NCI-H2107 treated with DMSO at 0.1 percent for 48 hours (cell line): ENCODE results near the gene POLR1E.

Source experiments
- DNase-seq: peaks from one replicate; lab custom pipeline; 2025; ENCODE audit not compliant: unreplicated experiment; lab: John Stamatoyannopoulos, UW

POLR1E gene

DNA sequence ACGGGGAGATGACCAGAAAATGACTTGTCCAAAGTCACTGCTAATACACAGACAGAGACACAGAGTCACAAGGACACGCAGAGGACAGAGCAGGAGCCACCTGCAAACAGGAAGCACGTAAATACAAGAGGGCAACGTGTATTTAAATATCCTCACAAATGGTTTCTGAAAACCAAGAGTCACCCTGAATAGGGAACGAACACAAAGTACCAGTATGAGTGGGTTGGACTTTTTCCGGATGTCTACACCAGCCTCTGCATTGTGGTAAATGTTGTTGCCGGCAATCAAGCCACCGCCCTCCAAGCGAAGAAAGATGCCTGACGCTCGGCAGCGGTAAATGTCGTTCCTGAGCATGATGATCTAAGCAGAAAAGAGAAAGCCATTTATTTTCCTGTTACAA lies 46.0 kb downstream of the POLR1E start:
- DNase-seq, result no peak

DNA sequence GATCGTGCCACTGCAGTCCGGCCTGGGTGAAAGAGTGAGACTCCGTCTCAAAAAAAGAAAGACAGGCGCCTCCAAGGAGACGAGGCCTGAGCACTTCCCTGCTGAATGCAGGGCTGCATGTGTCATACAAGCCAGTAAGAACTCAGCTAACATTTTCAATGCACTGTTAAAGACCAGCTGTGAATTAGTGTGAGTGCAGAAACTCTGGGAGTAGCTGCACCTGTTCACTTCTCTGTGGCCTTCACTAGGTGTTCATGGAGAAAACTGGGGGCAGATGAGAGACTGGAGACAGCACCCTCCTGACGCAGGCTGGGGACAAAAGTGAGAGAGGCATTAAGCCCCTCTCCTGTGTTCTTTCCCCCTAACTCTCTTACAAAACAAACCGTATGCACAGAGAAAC lies 48.7 kb downstream of the POLR1E start:
- no peak for DNase-seq

DNA sequence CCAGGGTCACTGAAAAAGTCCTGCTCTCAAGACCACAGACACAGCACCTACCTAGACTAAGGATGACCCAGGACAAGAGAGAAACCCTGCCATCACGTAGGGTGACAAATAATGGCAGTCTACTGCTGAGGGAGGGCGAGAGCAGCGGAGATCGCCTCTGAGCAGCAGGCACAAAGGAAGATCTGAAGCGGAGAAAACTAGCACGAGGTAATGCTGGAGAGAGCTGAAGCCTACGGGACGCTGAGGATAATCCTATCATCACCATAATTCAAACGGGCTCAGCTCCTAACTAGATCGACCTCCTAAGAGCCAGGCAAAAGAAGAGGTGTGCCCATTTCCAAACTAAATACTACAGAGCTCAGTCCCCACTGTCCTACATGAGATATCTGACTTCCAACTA lies 49.2 kb downstream of the POLR1E start:
- DNase-seq, result no peak

DNA sequence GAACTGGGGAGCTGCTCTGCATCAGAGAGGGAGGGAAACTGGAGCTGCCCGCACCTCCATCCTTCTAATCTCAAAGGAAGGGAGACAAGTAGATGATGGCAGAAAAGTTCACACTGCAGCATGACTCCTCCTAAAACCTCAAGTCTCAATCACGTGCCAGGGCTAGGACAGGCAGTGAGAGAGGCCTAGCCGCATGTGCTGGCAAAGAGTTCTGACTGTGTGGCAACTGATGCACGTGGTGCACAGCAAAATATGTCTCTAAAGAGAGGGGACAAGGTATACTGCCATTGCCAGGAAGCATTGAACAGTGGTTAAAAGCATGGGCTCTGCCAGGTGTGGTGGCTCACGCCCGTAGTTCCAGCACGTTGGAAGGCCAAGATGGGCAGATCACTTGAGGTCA lies 52.4 kb downstream of the POLR1E start:
- no peak for DNase-seq

DNA sequence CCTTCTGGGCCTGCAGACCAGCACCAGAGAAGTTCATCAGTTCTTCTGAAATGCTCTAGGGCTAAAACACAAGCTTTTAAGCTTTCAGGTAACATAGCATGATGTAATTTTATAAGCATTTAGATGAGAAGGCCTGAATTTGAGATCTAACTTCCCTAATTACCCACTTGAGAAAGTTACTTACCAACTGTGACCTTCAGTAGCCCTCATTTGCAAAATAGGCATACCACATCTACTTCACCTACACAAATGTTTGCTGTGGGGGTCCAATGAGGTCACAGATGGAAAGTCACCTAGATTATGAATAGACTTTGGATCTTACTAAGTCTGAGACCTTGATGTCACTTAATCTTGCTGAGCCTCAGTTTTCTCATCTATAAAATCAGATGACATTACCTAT lies 53.9 kb downstream of the POLR1E start:
- no peak for DNase-seq

DNA sequence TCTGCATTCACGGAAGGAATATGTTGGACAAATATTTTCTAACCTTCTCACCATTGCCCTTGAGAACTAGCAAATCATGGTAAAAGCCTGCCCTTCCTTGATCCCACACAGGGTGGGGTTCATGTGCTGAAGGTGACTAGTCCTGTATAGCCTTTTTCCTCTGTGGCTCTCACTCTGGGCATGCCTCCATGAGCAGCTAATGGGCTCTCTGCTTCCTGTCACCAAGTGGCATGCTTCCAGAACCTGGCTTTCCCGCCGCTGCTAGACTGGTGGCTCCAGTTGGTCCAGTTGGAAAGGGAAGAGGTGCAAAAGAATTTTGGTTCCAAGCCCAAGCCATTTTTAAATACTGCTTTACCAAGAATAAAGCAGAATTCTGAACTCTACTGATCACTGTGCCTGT lies 54.9 kb downstream of the POLR1E start:
- no peak for DNase-seq

DNA sequence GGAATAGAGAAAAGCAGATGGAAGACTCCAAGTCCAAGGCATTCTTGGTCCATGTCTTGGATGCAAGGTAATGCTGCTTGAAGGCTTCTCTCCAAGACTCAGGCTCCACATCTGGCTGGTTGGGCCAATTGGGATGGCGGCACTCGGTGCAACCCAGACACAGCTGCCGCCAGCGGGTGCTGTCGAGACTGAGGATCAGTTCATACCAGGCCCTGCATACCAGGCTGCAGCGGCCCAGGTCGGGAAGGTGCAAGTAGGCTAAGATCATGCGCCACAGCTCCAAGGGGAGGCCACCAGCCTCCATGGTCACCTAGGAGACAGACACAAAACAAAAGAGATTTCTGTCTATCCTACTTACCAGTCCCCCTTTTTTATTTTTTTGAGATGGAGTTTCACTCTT lies 55.7 kb downstream of the POLR1E start:
- DNase-seq, result no peak

DNA sequence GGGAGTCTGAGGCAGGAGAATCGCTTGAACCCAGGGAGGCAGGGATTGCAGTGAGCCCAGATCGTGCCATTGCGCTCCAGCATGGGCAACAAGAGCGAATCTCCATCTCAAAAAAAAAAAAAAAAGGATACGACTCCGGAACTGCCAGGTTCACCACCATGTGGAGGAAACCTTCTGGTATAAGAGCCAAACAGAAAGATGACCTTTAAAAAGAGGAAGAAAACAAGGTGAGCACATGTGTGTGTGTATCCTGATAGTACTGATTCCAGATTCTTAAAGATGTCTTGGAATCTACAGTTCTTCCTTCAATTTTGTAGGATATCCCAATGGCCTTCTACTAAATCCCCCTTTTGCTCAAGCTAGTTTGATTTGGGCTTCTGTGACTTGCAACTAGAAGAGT lies 56.7 kb downstream of the POLR1E start:
- DNase-seq, result no peak

DNA sequence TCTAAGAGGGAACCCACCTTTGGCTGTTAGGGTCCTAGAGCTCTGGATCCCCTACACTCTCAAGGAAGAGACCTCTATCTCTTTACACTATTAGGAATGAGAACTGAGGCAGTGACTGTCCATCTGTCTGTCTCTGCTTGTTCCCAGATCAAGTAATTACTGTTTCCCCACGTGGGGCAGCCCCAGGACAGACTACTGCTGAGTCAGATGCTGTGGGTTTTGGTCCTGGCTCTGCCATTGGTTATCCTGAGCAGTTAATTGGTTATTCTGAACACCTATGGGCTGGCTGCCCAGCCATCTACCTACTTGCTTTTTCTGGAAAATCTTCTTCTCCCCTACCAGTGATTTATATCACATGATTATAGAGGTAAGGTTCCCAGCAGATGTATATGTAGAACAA lies 57.1 kb downstream of the POLR1E start:
- no peak for DNase-seq

DNA sequence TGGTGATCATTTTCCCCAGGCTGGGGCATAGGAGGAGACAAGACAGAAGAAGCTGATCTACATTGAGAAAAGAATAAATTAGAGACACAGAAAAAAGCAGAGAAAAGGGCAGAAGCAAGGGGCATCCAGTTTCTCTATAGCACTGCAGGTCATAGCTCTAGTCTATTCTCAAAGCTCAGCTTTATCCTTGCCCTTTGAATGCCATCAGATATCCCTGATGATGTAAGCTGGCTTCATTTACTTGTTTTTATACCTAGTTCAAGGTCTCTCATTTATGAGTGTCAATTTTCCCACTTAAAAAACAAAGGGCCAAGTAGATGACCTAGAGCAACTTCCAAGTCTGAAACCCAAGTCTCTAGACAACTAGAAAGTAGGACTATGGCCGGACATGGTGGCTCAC lies 57.7 kb downstream of the POLR1E start:
- no peak for DNase-seq

DNA sequence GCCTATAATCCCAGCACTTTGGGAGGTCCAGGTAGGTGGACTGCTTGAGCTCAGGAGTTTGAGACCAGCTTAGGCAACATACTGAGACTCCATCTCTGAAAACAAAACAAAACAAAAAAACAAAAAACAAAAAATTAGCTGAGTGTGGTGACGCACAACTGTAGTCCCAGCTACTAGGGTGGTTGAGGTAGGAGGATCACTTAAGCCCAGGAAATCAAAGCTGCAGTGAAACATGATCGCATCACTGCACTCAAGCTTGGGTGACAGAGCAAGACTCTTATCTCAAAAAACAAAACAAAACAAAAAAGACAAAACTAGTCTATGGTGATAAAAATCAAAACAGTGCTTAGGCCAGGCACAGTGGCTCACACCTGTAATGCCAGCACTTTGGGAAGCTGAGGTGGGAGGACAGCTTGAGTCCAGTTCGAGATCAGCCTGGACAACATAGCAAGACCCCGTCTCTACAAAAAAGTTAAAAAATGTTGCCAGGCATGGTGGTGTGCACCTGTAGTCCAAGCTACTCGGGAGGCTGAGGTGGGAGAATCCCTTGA lies 61.7 kb downstream of the POLR1E start:
- no peak for DNase-seq

DNA sequence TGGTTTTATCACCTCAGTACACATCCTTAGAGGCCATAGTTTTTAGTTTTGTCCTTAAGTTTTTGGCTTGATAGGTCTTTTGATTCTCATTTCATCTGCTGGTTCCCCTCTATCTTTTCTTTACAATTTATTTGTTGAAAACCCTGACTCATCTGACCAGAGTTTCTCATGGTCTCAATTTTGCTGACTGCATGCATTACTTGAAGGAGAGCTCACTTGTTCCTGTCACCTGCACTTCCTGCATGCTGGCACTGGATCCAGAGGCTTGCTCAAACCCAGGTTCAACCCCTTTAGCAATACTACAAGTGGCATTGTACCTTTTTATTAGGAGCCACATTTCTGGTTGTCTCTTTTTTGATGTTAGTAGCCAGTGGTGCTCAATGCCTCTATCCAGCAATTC lies 63.8 kb downstream of the POLR1E start:
- no peak for DNase-seq

DNA sequence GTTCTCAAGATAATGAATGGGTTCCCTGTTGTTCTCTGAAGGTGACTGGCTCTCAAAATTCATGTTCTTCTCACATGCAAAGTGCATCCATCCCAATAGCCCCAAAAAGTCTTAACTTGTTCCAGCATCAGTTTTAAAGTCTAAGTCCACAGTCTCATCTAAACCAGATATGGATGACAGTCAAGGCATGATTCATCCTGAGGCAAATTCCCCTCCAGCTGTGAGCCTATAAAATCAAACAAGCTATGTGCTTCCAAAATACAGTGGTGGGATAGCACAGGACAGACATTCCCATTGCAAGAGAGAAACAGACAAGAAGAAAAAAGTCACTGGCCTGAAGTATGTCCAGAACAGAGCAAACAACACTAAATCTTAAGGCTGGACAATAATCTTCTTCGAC lies 65.0 kb downstream of the POLR1E start:
- no peak for DNase-seq

DNA sequence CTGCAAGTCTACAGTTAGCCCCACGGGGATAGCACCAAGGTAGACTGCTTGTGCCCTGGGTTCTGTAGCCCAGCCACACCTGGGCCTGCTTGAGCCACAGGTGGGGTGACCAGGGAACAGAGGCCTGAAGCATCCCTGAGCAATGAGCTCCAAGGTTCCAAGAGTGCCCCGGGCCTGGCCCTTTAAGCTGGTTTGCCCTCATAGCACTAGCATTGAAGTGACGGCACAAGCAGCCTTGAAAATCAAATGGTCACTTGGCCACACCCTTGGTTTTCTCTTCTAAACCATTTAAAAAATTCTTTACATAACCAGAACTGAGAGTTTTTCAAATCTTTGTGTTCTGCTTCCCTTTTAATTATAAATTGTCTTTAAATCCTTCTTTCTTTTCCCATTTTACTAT lies 65.7 kb downstream of the POLR1E start:
- DNase-seq, result no peak

DNA sequence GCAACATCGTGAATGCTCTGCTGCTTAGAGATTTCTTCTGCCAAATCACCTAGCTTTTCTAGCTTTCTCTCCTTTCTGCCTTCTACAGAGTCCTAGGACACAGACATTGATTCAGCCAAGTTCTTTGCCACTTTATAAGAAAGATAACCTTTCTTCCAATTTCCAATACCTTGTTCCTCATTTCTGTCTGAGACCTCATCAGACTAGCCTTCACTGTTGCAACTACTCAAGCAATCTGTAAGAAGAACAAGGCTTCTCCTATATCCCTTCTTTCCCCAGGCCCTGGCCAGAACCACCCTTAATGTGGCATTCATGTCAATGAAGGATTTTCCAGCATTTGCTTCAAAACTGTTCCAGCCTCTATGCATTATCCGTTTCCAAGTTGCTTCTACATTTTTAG lies 66.1 kb downstream of the POLR1E start:
- DNase-seq, result no peak
